ENCODE data around the gene OSBPL1A. TPM values are rescaled to one million over a fixed set of nuclear protein-coding genes. Genes with fewer than 3 reads are reported as not detected.

The OSBPL1A gene
- total and polyA plus RNA-seq, 10 of the 15 experiments (the other 5 are each of a cell fraction or from before 2014, with no cell fraction given), result 0.02 to 0.83 (median 0.11) TPM; not detected in 6

DNA sequence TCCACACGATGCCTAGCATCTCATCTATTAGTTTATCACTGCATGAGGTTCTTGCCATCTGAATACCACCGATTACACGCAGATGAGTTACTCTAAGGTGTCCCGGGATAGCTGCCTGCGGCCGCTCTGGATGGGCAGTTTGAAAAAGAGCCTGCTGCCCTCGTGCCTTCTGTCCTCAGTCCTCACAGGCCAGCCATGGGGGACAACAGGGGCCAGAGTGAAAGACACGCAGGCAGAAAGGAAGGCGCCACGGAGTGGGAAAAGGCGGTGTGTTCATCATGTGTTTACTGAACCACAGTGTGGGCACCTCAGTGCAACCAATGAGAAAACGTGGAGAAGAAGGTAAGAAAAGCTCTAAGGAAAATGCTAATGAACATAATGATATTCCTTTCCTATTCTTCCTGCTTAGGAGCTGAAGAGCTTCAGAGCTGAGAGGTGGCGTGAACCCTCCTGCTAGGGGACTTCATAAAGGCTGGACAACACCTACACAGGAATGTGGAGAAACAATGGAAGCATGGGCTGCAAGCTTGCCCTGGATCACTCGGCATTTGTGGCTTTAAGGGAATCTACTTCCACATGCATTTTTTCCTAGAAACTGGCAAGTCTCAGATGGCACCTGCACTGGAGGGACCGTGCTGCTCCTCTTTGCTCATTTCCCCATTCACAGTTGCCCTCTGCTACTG lies 207.8 kb downstream of the OSBPL1A start:
- Histone ChIP-seq H3K4me2 (ENCODE audit: control insufficient read depth, insufficient read depth) (peak overlapping the region; percentile 51; the same call in 1 of the 2 replicates), H3K9me3 (replicated peaks; ENCODE audit: control insufficient read depth, insufficient read depth, low read length) (no peaks in the 10 kb centered on the region), H3K4me3 (no peak overlapping the region), H3K27ac (ENCODE audit: control insufficient read depth, insufficient read depth) (no peak overlapping the region), H3K27me3 (replicated peaks in 1 of 2; ENCODE audit: control insufficient read depth in 2 of 2, insufficient read depth in 2 of 2, low read length in 1 of 2) (peaks cover 0 to 9% of the 10 kb centered on the region in 2 experiments; a peak in 2 of 4 replicates), H3K36me3 (ENCODE audit: control insufficient read depth in 2 of 2, insufficient read depth in 2 of 2, low read length in 1 of 2) (no peaks in the 10 kb centered on the region), H3K9ac (ENCODE audit: control insufficient read depth, insufficient read depth, low read length) (no peak overlapping the region), H4K20me1 (ENCODE audit: control insufficient read depth, insufficient read depth) (no peaks in the 10 kb centered on the region), H3K79me2 (ENCODE audit: control insufficient read depth, insufficient read depth, low read length) (no peaks in the 10 kb centered on the region), H3K4me1 (ENCODE audit: control insufficient read depth, insufficient read depth, low read length) (peaks cover 21% of the 10 kb centered on the region), H2AFZ (ENCODE audit: control insufficient read depth, low read depth, low read length) (no peak overlapping the region)
- in situ Hi-C loops (cut with MboI), result no loop called here
- no peak for ATAC-seq
- no peak for DNase-seq (ENCODE audit: low read depth, low spot score)
- no TSS peak for BruUV-seq (replicated peaks)
- intact Hi-C loops (cut with micrococcal nuclease; ENCODE audit: unreplicated experiment), result no loop called here
- RAD21 ChIA-PET (ENCODE audit: unreplicated experiment), result interaction anchor here (1.5 kb wide), 1 partner anchor 13 kb away, joined by 14 read pairs; no protein-coding TSS in a partner anchor
- CTCF ChIA-PET, result interaction anchor here (1.1 to 6.2 kb wide), 3 partner anchors 11 to 299 kb away, joined by 5 to 69 read pairs (median 6); no protein-coding TSS in a partner anchor
- 77% methylated on average over 15 of the region's 15 CpGs for WGBS (ENCODE audit: insufficient coverage, insufficient replicate concordance, low lambda C conversion rate, missing lambda C conversion rate)
- POLR2A ChIA-PET, result no interaction called here
- no peak for FAIRE-seq
- SMC1A ChIA-PET (ENCODE audit: uncharacterized antibody, unreplicated experiment), result interaction anchor here (1.3 to 6.5 kb wide), 2 partner anchors 7 to 13 kb away, joined by 4 to 48 read pairs; no protein-coding TSS in a partner anchor
- TF ChIP-seq RAD51 (IDR thresholded peaks at IDR 0.05), result no peak
- TF ChIP-seq RELB (IDR thresholded peaks at IDR 0.05; ENCODE audit: low read depth), result no peak
- no peak for TF ChIP-seq ZNF384 (IDR thresholded peaks at IDR 0.05; ENCODE audit: borderline replicate concordance, low read depth, low read length)
- no peak for TF ChIP-seq POU2F2 (IDR thresholded peaks at IDR 0.05; ENCODE audit: borderline replicate concordance, low read depth, low read length)
- TF ChIP-seq IRF5 (IDR thresholded peaks at IDR 0.05; ENCODE audit: borderline replicate concordance), result no peak
- TF ChIP-seq HSF1 (IDR thresholded peaks at IDR 0.05; ENCODE audit: low read depth, low read length), result no peak
- no peak for TF ChIP-seq NR2C2 (IDR thresholded peaks at IDR 0.05; ENCODE audit: borderline replicate concordance, control insufficient read depth, insufficient read length, low read depth)
- TF ChIP-seq, protein P1, sequence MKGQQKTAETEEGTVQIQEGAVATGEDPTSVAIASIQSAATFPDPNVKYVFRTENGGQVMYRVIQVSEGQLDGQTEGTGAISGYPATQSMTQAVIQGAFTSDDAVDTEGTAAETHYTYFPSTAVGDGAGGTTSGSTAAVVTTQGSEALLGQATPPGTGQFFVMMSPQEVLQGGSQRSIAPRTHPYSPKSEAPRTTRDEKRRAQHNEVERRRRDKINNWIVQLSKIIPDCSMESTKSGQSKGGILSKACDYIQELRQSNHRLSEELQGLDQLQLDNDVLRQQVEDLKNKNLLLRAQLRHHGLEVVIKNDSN (IDR thresholded peaks at IDR 0.05; ENCODE audit: borderline replicate concordance, extremely low read length, insufficient read depth, low read depth, low read length), result no peak
- TF ChIP-seq NFIC (IDR thresholded peaks at IDR 0.05; ENCODE audit: low read depth, low read length), result no peak
- TF ChIP-seq KDM1A (IDR thresholded peaks at IDR 0.05; ENCODE audit: borderline replicate concordance), result no peak
- no peak for TF ChIP-seq CHD4 (IDR thresholded peaks at IDR 0.05)
- TF ChIP-seq WRNIP1 (IDR thresholded peaks at IDR 0.05; ENCODE audit: borderline replicate concordance, low read depth, low read length), result no peak
- no peak for TF ChIP-seq FOS (IDR thresholded peaks at IDR 0.05; ENCODE audit: borderline replicate concordance, extremely low read depth, insufficient read length)
- TF ChIP-seq, protein P2, sequence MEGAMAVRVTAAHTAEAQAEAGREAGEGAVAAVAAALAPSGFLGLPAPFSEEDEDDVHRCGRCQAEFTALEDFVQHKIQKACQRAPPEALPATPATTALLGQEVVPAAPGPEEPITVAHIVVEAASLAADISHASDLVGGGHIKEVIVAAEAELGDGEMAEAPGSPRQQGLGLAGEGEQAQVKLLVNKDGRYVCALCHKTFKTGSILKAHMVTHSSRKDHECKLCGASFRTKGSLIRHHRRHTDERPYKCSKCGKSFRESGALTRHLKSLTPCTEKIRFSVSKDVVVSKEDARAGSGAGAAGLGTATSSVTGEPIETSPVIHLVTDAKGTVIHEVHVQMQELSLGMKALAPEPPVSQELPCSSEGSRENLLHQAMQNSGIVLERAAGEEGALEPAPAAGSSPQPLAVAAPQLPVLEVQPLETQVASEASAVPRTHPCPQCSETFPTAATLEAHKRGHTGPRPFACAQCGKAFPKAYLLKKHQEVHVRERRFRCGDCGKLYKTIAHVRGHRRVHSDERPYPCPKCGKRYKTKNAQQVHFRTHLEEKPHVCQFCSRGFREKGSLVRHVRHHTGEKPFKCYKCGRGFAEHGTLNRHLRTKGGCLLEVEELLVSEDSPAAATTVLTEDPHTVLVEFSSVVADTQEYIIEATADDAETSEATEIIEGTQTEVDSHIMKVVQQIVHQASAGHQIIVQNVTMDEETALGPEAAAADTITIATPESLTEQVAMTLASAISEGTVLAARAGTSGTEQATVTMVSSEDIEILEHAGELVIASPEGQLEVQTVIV (IDR thresholded peaks at IDR 0.05; ENCODE audit: borderline replicate concordance, partially characterized antibody), result no peak
- no peak for TF ChIP-seq NFYA (IDR thresholded peaks at IDR 0.05; ENCODE audit: borderline replicate concordance, low read depth, low read length)
